Renal cortical epithelial cell (primary cell): ENCODE data around the gene PBX1. TPM values are rescaled to one million over a fixed set of nuclear protein-coding genes. Genes with fewer than 3 reads are reported as not detected.
A peak's percentile ranks its signal among the peaks of the same experiment; 100 is the strongest.
"Not testable (repeated sequence)": the region's sequence is repeated elsewhere in the genome, so short reads cannot be mapped to it uniquely, and the experiment has no call there.

Experiments
- DNase-seq: peaks from one replicate; pipeline ENCODE4 v3.0.0-alpha.2; 2011; ENCODE audit warnings: low read depth
- total RNA-seq: library from RNA; depleted of rRNA; stranded (reverse); fragments of >200 nt; gene quantifications from 2 replicates; pipeline ENCODE4 v1.2.3, GENCODE V29; 2014

Gene PBX1
- total RNA-seq, 1 donor from 2014 or later, result 20.5 TPM

- DNase-seq, result peak; percentile 51
These were observed 31.1 kb downstream of the PBX1 start for GRCh38 chr1:164589961-164590507.

- no peak for DNase-seq
These were observed 31.6 kb downstream of the PBX1 start for GRCh38 chr1:164590592-164590991.

- DNase-seq, result peak; percentile 90
These were observed 32.9 kb downstream of the PBX1 start for GRCh38 chr1:164591858-164592257.

- peak; percentile 79 for DNase-seq
These were observed 33.6 kb downstream of the PBX1 start for GRCh38 chr1:164592634-164593033.

GRCh38 chr1:164595212-164595611 is 36.2 kb downstream of the PBX1 start:
- no peak for DNase-seq

- DNase-seq, result no peak
These were observed 37.2 kb downstream of the PBX1 start for GRCh38 chr1:164596172-164596571.

GRCh38 chr1:164598719-164599118 is 39.7 kb downstream of the PBX1 start:
- no peak for DNase-seq

GRCh38 chr1:164599272-164599671 is 40.3 kb downstream of the PBX1 start:
- no peak for DNase-seq

GRCh38 chr1:164601399-164602100 is 42.6 kb downstream of the PBX1 start:
- DNase-seq, result no peak

- DNase-seq, result peak; percentile 50
These were observed 43.1 kb downstream of the PBX1 start for GRCh38 chr1:164602101-164602422.

- peak; percentile 91 for DNase-seq
These were observed 43.6 kb downstream of the PBX1 start for GRCh38 chr1:164602480-164603093.

GRCh38 chr1:164603805-164604204 is 44.8 kb downstream of the PBX1 start:
- not testable (repeated sequence) for DNase-seq

- no peak for DNase-seq
These were observed 45.6 kb downstream of the PBX1 start for GRCh38 chr1:164604541-164604940.

GRCh38 chr1:164605254-164606091 is 46.5 kb downstream of the PBX1 start:
- no peak for DNase-seq

GRCh38 chr1:164607351-164607750 is 48.4 kb downstream of the PBX1 start:
- no peak for DNase-seq

- DNase-seq, result no peak
These were observed 49.7 kb downstream of the PBX1 start for GRCh38 chr1:164608651-164609057.

GRCh38 chr1:164609089-164609488 is 50.1 kb downstream of the PBX1 start:
- DNase-seq, result no peak

GRCh38 chr1:164610538-164611222 is 51.7 kb downstream of the PBX1 start:
- DNase-seq, result no peak

- peak; percentile 94 for DNase-seq
These were observed 53.0 kb downstream of the PBX1 start for GRCh38 chr1:164611754-164612642.

GRCh38 chr1:164613176-164613575 is 54.2 kb downstream of the PBX1 start:
- peak; percentile 90 for DNase-seq

GRCh38 chr1:164614316-164614715 is 55.3 kb downstream of the PBX1 start:
- no peak for DNase-seq
